ENCODE results near the gene BLOC1S1.

BLOC1S1 gene

GRCh38 chr12:55686366-55687010 lies 29.4 kb upstream of the BLOC1S1 start:
- no peak for DNase-seq (ENCODE audit: low spot score)
- TF ChIP-seq CTCF (IDR thresholded peaks at IDR 0.05; ENCODE audit: extremely low read depth, missing control alignments) = no peak

GRCh38 chr12:55687746-55688145 lies 28.1 kb upstream of the BLOC1S1 start:
- no peak for TF ChIP-seq CTCF (IDR thresholded peaks at IDR 0.05; ENCODE audit: extremely low read depth, missing control alignments)
- DNase-seq (ENCODE audit: low spot score) = peak; percentile 60

DNA sequence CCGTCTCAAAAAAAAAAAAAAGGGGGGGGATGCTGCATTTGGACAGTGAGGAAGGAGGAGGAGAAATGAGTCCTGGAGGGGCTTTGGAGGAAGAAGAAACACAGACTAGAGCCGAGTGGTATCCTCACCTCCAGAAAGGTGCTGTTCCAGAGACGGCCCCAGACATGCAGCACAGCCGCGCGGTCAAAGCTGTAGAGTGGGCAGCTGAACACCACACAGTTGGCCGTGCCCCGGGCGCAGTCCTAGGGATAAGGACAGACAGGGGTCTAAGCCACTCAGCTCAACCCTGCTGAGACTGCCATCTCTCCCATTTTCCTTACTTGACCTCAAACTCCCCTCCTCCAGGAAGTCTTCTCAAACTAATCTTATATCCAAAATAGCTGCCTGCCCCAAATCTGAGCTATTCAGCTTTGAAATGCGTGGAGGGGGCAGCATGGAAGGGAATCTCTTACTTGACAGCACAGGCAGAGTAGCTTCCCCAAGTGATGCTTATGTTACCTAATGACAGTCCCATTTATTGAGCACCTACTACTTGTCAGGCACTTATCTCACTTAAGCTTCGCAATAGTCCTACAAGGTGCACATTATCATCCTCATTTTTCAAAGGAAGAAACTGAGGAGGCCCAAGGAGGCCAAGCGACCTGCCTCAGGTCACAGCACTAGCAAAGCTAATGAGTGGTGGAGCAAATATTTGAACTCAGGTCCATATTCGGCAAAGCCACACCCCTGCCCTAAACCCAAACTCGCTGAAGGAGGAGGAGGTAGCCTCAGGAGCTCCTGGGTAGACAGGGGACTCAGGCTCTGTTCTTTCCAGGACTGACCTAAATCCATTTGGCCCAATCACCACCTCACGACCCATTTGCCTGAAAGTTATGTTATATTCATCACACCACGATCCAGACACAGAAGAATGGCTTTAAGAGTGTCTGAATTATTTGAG lies 26.9 kb upstream of the BLOC1S1 start:
- no peak for DNase-seq (ENCODE audit: low spot score)
- no peak for TF ChIP-seq CTCF (IDR thresholded peaks at IDR 0.05; ENCODE audit: extremely low read depth, missing control alignments)

DNA sequence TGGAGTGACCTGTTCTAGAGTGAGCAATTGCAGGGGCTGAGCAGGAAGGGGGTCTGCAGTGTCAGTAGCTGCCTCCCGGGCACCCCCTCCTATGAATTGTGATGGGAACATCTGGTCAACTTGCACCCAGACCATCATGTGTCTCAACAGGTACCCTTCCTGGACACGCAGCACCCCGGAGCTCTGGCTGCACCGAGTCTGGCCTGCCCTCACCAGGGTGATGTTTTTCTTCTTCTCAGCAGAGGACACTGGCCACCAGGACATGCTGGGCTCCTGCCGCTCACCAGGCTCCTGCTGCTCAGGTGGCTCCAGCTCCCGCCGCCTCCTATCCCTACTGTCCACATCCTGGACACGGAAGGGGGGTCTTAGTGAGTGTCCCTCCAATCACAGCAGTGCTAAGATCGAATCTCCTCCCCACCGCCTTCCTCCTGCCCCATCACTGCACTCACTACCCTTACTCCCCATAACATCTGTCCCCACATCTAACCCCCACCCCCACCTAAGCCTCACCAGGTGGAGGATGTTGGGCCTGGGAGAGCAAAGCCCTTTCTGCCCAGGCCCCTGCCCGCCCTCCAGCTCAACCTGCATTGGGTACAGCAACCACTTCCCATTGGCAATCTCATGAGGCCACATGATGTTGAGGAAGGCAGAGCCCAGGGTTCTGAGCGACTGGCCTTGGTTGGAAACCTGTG lies 23.1 kb upstream of the BLOC1S1 start:
- no peak for TF ChIP-seq CTCF (IDR thresholded peaks at IDR 0.05; ENCODE audit: extremely low read depth, missing control alignments)
- no peak for DNase-seq (ENCODE audit: low spot score)

DNA sequence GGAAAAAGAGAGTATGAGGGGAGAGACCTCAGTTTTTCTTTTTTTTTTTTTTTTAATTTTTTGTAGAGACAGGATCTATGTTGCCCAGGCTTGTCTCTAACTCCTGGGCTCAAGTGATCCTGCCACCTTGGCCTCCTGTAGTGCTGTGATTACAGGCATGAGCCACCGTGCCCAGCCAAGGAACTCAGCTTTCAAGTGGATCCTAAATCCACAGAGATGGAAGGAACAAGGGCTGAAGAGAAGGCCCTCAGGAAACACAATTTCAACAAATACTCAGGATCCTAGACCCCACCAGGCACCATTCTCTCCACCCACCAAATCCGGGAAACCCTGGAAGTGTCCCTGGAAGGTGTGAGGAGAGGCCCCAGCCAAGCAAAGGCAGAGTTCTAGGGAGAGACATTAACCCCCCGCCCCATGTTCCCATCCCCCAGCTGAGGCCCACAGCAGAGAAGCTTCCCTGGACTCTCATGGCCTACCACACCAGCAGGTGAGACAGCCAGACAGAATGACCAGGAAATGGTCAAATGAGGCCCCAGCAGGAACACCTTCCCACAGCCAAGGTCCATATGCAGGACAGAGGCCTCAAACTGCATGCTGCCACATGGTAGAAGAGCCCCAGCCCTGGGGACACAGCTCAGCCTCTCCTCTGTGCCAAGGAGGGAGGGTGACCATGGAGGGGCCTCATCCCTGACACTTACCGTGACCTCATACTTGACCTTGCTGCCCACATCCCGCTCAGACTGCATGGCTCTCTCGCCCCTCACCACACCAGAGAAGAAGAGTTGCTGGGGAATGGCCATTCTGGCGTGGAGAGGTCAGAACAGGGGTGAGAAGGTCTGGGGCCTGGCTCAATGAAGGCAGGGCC lies 22.3 kb upstream of the BLOC1S1 start:
- no peak for DNase-seq (ENCODE audit: low spot score)
- TF ChIP-seq CTCF (IDR thresholded peaks at IDR 0.05; ENCODE audit: extremely low read depth, missing control alignments) = no peak

DNA sequence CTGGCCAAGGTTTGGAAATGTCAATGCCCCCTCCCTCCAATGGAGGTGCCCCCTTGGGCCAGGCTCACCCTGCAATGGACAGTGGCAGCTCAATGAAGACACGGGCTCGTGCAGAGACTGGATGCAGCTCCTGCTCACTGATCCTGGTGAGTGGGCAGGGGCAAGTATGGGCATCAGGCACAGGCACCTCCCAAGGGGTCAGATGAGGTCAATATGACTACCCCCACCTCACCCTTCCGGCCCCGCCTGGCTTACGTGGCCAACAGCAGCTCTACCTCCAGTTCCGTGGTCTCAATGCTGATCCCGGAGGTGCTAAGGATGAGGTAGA lies 21.7 kb upstream of the BLOC1S1 start:
- DNase-seq (ENCODE audit: low spot score) = no peak

More for the DNA sequence above, 21.7 kb upstream of the BLOC1S1 start:
- no peak for TF ChIP-seq CTCF (IDR thresholded peaks at IDR 0.05; ENCODE audit: extremely low read depth, missing control alignments)
